Left hindlimb (tissue), 1 donor: ENCODE measurements around the gene GGNBP2.
"Not testable (repeated sequence)": the region's sequence is repeated elsewhere in the genome, so short reads cannot be mapped to it uniquely, and the experiment has no call there.

Experiments
- DNase-seq: peaks from one replicate; pipeline ENCODE4 v3.0.0-alpha.2; 2018

GGNBP2 gene

GRCh38 chr17:36602030-36602748, 57.5 kb downstream of the GGNBP2 start:
- DNase-seq: no peak

GRCh38 chr17:36602924-36603384, 58.2 kb downstream of the GGNBP2 start:
- no peak for DNase-seq

GRCh38 chr17:36605028-36605427, 60.3 kb downstream of the GGNBP2 start:
- not testable (repeated sequence) for DNase-seq

- no peak for DNase-seq
Observed at GRCh38 chr17:36608280-36608679, 63.6 kb downstream of the GGNBP2 start.

GRCh38 chr17:36608794-36609497, 64.2 kb downstream of the GGNBP2 start:
- no peak for DNase-seq

- no peak for DNase-seq
Observed at GRCh38 chr17:36609498-36609862, 64.8 kb downstream of the GGNBP2 start.

GRCh38 chr17:36610474-36610873, 65.8 kb downstream of the GGNBP2 start:
- no peak for DNase-seq

- DNase-seq: no peak
Observed at GRCh38 chr17:36611345-36612072, 66.8 kb downstream of the GGNBP2 start.

GRCh38 chr17:36612323-36612722, 67.6 kb downstream of the GGNBP2 start:
- DNase-seq: no peak

GRCh38 chr17:36613155-36613554, 68.4 kb downstream of the GGNBP2 start:
- DNase-seq: no peak

- DNase-seq: no peak
Observed at GRCh38 chr17:36614081-36614480, 69.4 kb downstream of the GGNBP2 start.

GRCh38 chr17:36614933-36615332, 70.2 kb downstream of the GGNBP2 start:
- no peak for DNase-seq

GRCh38 chr17:36616061-36617029, 71.6 kb downstream of the GGNBP2 start:
- DNase-seq: no peak

GRCh38 chr17:36617773-36618172, 73.1 kb downstream of the GGNBP2 start:
- DNase-seq: no peak

- DNase-seq: no peak
Observed at GRCh38 chr17:36623281-36623680, 78.6 kb downstream of the GGNBP2 start.

- DNase-seq: no peak
Observed at GRCh38 chr17:36625188-36625587, 80.5 kb downstream of the GGNBP2 start.

- no peak for DNase-seq
Observed at GRCh38 chr17:36627101-36627500, 82.4 kb downstream of the GGNBP2 start.

GRCh38 chr17:36628576-36628975, 83.9 kb downstream of the GGNBP2 start:
- no peak for DNase-seq

GRCh38 chr17:36629252-36629847, 84.6 kb downstream of the GGNBP2 start:
- peak; percentile 73 for DNase-seq

- DNase-seq: no peak
Observed at GRCh38 chr17:36629970-36630502, 85.3 kb downstream of the GGNBP2 start.

GRCh38 chr17:36631022-36631421, 86.3 kb downstream of the GGNBP2 start:
- no peak for DNase-seq
